GM18502 (cell line): Measurements from ENCODE around the gene THBS1.

Experiments
- ATAC-seq: cut with Tn5 transposase; IDR thresholded peaks from one replicate; pipeline ENCODE4 v1.9.1; 2021; ENCODE audit warnings: mild to moderate bottlenecking; ENCODE audit not compliant: unreplicated experiment, poor library complexity

THBS1 gene

GRCh38 chr15:39587731-39588530 lies 7.1 kb downstream of the THBS1 start:
- ATAC-seq, result no peak

GRCh38 chr15:39588531-39589192 lies 7.8 kb downstream of the THBS1 start:
- no peak for ATAC-seq

GRCh38 chr15:39589193-39589814 lies 8.4 kb downstream of the THBS1 start:
- ATAC-seq, result no peak

- no peak for ATAC-seq
These were observed 9.2 kb downstream of the THBS1 start for GRCh38 chr15:39589815-39590644.

GRCh38 chr15:39591141-39591895 lies 10.4 kb downstream of the THBS1 start:
- ATAC-seq, result no peak

GRCh38 chr15:39591896-39592315 lies 11.0 kb downstream of the THBS1 start:
- ATAC-seq, result no peak

- ATAC-seq, result no peak
These were observed 11.6 kb downstream of the THBS1 start for GRCh38 chr15:39592500-39592899.

- ATAC-seq, result no peak
These were observed 12.3 kb downstream of the THBS1 start for GRCh38 chr15:39593071-39593655.

- ATAC-seq, result no peak
These were observed 13.0 kb downstream of the THBS1 start for GRCh38 chr15:39593656-39594445.

- ATAC-seq, result no peak
These were observed 13.8 kb downstream of the THBS1 start for GRCh38 chr15:39594446-39595337.

- no peak for ATAC-seq
These were observed 14.7 kb downstream of the THBS1 start for GRCh38 chr15:39595338-39596221.

GRCh38 chr15:39596358-39597051 lies 15.6 kb downstream of the THBS1 start:
- ATAC-seq, result no peak

- ATAC-seq, result no peak
These were observed 16.5 kb downstream of the THBS1 start for GRCh38 chr15:39597336-39597735.

GRCh38 chr15:39597751-39598185 lies 16.9 kb downstream of the THBS1 start:
- no peak for ATAC-seq

- no peak for ATAC-seq
These were observed 17.4 kb downstream of the THBS1 start for GRCh38 chr15:39598186-39598850.
